Measurements from ENCODE around the gene WHRN. TPM values are rescaled to one million over a fixed set of nuclear protein-coding genes. Genes with fewer than 3 reads are reported as not detected.

WHRN gene
- total RNA-seq, 1 donor from 2014 or later, result 6.9 TPM

- Mint-ChIP-seq H3K9me3 (ENCODE audit: low read depth) (no peaks in the 10 kb centered on the region), H3K27me3 (ENCODE audit: low read depth) (no peaks in the 10 kb centered on the region), H3K4me1 (ENCODE audit: low read depth) (peaks cover 44% of the 10 kb centered on the region), H3K4me3 (ENCODE audit: unreplicated experiment) (peak overlapping the region; percentile 95), H3K36me3 (ENCODE audit: low read depth) (peaks cover 1% of the 10 kb centered on the region), H3K27ac (ENCODE audit: unreplicated experiment) (peak overlapping the region; percentile 97)
- DNase-seq (ENCODE audit: low spot score), result no peak
- no peak for TF ChIP-seq CTCF (IDR thresholded peaks at IDR 0.05)
Observed at GRCh38 chr9:114397219-114397847, 107.9 kb downstream of the WHRN start.

- no peak for DNase-seq (ENCODE audit: low spot score)
- Mint-ChIP-seq H3K4me3 (ENCODE audit: unreplicated experiment) (peak overlapping the region; percentile 95), H3K9me3 (ENCODE audit: low read depth) (no peaks in the 10 kb centered on the region), H3K27ac (ENCODE audit: unreplicated experiment) (peak overlapping the region; percentile 97), H3K36me3 (ENCODE audit: low read depth) (peaks cover 1% of the 10 kb centered on the region), H3K4me1 (ENCODE audit: low read depth) (peaks cover 44% of the 10 kb centered on the region), H3K27me3 (ENCODE audit: low read depth) (no peaks in the 10 kb centered on the region)
- no peak for TF ChIP-seq CTCF (IDR thresholded peaks at IDR 0.05)
Observed at GRCh38 chr9:114396558-114397218, 108.6 kb downstream of the WHRN start.

GRCh38 chr9:114395768-114396167, 109.5 kb downstream of the WHRN start:
- no peak for TF ChIP-seq CTCF (IDR thresholded peaks at IDR 0.05)
- H3K27me3 Mint-ChIP-seq (ENCODE audit: low read depth), result no peaks in the 10 kb centered on the region
- no peak for DNase-seq (ENCODE audit: low spot score)
- H3K36me3 Mint-ChIP-seq (ENCODE audit: low read depth), result peaks cover 1% of the 10 kb centered on the region
- H3K27ac Mint-ChIP-seq (ENCODE audit: unreplicated experiment), result peak overlapping the region; percentile 97
- peaks cover 45% of the 10 kb centered on the region for H3K4me1 Mint-ChIP-seq (ENCODE audit: low read depth)
- peak overlapping the region; percentile 95 for H3K4me3 Mint-ChIP-seq (ENCODE audit: unreplicated experiment)
- H3K9me3 Mint-ChIP-seq (ENCODE audit: low read depth), result no peaks in the 10 kb centered on the region

GRCh38 chr9:114395334-114395617, 110.0 kb downstream of the WHRN start:
- no peak for TF ChIP-seq CTCF (IDR thresholded peaks at IDR 0.05)
- H3K27ac Mint-ChIP-seq (ENCODE audit: unreplicated experiment), result peak overlapping the region; percentile 97
- H3K27me3 Mint-ChIP-seq (ENCODE audit: low read depth), result no peaks in the 10 kb centered on the region
- H3K36me3 Mint-ChIP-seq (ENCODE audit: low read depth), result peaks cover 1% of the 10 kb centered on the region
- no peak for DNase-seq (ENCODE audit: low spot score)
- no peaks in the 10 kb centered on the region for H3K9me3 Mint-ChIP-seq (ENCODE audit: low read depth)
- H3K4me3 Mint-ChIP-seq (ENCODE audit: unreplicated experiment), result peak overlapping the region; percentile 41
- peaks cover 50% of the 10 kb centered on the region for H3K4me1 Mint-ChIP-seq (ENCODE audit: low read depth)

GRCh38 chr9:114394523-114395333, 110.5 kb downstream of the WHRN start:
- H3K9me3 Mint-ChIP-seq (ENCODE audit: low read depth), result no peaks in the 10 kb centered on the region
- DNase-seq (ENCODE audit: low spot score), result no peak
- peaks cover 3% of the 10 kb centered on the region for H3K36me3 Mint-ChIP-seq (ENCODE audit: low read depth)
- H3K4me1 Mint-ChIP-seq (ENCODE audit: low read depth), result peaks cover 54% of the 10 kb centered on the region
- H3K27me3 Mint-ChIP-seq (ENCODE audit: low read depth), result no peaks in the 10 kb centered on the region
- H3K4me3 Mint-ChIP-seq (ENCODE audit: unreplicated experiment), result peak overlapping the region; percentile 41
- TF ChIP-seq CTCF (IDR thresholded peaks at IDR 0.05), result no peak
- peak overlapping the region; percentile 97 for H3K27ac Mint-ChIP-seq (ENCODE audit: unreplicated experiment)
